ENCODE data around the gene TUBA3C.
"Not testable (repeated sequence)": the region's sequence is repeated elsewhere in the genome, so short reads cannot be mapped to it uniquely, and the experiment has no call there.

The TUBA3C gene

DNA sequence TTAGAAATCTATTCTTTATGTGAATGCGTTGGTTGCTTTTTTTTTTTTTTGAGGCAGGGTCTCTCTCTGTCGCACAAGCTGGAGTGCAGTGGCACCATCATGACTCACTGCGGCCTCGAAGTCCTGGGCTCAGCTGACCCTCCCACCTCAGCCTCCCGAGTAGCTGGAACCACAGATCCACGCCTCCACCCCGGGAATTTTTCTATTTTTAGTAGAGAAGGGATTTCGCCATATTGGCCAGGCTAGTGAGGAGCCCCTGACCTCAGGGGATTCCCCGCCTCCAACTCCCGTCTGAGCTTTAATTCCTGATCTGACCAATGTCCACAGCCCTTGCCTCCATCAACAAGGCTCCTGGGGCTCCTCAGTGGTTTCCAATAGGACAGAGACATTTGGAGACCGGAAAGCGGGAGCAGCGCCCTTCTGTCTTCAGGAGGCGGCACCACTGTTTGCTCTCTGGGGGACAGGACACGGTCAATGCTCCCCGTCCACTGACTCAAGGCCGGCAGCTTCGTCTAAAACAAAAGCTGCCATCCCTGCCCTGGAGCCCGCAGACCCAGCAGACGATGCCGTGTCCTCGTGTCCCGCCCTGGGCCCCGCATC, 503 bp downstream of the TUBA3C start:
- Histone ChIP-seq H3K27me3 (ENCODE audit: insufficient read depth, low read length) (no peaks in the 10 kb centered on the region), H3K27ac (ENCODE audit: low read depth, low read length) (no peak overlapping the region), H3K4me1 (ENCODE audit: insufficient read depth, low read length) (no peaks in the 10 kb centered on the region), H3K9me3 (ENCODE audit: insufficient read depth, low read depth, low read length) (peaks cover 96% of the 10 kb centered on the region), H3K36me3 (ENCODE audit: insufficient read depth, low read length) (no peaks in the 10 kb centered on the region), H3K4me3 (ENCODE audit: low read length) (no peak overlapping the region), H3K9ac (ENCODE audit: low read depth, low read length) (no peak overlapping the region)
- WGBS, result 94% methylated on average over 24 of the region's 24 CpGs

DNA sequence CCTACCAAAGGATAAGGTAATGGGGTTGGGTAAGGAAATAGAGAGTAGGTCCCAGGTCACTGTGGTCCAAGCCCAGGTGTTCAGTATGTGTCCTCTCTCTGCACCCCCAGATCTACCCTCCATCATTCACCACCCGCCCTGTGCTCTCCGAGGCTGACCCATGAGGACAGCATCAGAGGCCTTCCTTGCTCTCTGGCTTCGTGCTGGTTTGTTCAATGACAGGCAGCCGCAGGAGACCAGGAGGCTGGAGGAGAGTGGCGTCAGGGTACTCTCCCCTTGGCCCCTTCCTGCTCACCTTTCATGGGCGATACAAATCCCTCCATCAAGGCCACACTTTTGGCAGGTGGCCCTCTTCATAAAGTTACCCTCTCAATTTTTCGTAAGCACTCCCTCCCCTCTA, 1.7 kb downstream of the TUBA3C start:
- Histone ChIP-seq H3K9me3 (ENCODE audit: insufficient read depth, low read depth, low read length) (peaks cover 95% of the 10 kb centered on the region), H3K27ac (ENCODE audit: low read depth, low read length) (no peak overlapping the region), H3K36me3 (ENCODE audit: insufficient read depth, low read length) (no peaks in the 10 kb centered on the region), H3K9ac (ENCODE audit: low read depth, low read length) (no peak overlapping the region), H3K27me3 (ENCODE audit: insufficient read depth, low read length) (no peaks in the 10 kb centered on the region), H3K4me3 (ENCODE audit: low read length) (no peak overlapping the region), H3K4me1 (ENCODE audit: insufficient read depth, low read length) (no peaks in the 10 kb centered on the region)
- 85% methylated on average over 7 of the region's 7 CpGs for WGBS

DNA sequence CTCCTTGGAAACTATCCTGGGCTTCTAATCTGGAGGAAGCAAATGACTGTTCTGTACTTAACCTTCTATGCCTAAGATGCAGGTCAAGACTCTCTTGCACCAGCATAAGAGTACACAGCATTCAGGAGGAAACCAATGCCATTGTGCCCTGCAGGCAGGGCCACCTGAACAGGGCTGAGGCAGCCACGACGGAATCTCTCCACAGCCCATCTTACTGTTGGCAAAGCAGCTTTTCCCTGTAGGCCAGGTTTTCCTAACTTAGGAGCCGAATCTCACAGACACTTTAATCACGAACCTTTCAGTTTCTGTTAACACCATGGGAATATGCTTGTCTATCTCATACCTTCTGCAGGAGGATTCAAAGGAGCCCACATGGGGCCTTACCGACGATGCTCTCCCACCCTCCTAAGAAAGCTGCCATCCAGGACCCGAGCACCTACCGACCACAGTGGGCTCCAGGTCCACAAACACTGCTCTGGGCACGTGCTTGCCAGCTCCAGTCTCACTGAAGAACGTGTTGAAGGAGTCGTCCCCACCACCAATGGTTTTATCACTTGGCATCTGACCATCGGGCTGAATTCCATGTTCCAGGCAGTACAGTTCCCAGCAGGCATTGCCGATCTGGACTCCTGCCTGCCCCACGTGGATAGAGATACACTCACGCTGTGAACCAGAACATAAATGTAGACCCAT, 2.6 kb downstream of the TUBA3C start:
- Histone ChIP-seq H3K27me3 (ENCODE audit: insufficient read depth, low read length) (no peaks in the 10 kb centered on the region), H3K9me3 (ENCODE audit: insufficient read depth, low read depth, low read length) (peaks cover 94% of the 10 kb centered on the region), H3K4me1 (ENCODE audit: insufficient read depth, low read length) (no peaks in the 10 kb centered on the region), H3K4me3 (ENCODE audit: low read length) (no peak overlapping the region), H3K27ac (ENCODE audit: low read depth, low read length) (no peak overlapping the region), H3K36me3 (ENCODE audit: insufficient read depth, low read length) (no peaks in the 10 kb centered on the region), H3K9ac (ENCODE audit: low read depth, low read length) (no peak overlapping the region)
- 75% methylated on average over 15 of the region's 15 CpGs for WGBS

DNA sequence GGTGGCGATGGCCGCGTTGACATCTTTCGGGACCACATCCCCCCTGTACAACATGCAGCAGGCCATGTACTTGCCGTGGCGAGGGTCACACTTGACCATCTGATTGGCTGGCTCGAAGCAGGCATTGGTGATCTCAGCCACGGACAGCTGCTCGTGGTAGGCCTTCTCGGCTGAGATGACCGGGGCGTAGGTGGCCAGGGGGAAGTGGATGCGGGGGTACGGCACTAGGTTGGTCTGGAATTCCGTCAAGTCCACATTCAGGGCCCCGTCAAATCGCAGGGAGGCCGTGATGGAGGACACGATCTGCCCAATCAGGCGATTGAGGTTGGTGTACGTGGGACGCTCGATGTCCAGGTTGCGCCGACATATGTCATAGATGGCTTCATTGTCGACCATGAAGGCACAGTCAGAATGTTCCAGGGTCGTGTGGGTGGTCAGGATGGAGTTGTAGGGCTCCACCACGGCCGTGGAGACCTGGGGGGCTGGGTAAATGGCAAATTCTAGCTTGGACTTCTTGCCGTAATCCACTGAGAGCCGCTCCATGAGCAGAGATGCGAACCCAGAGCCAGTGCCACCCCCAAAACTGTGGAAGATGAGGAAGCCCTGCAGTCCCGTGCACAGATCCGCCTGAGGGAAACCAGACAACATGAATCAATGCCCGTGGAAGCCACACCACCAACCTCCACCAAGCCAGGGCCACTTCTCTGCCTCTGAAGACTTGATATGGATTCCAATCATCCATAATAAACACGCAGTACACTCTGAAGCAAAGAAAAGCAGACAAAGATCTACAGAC, 4.4 kb downstream of the TUBA3C start:
- H3K4me3 ChIP-seq (ENCODE audit: low read length); H3K27ac ChIP-seq (ENCODE audit: low read depth, low read length); H3K4me1 ChIP-seq (ENCODE audit: insufficient read depth, low read length); H3K9ac ChIP-seq (ENCODE audit: low read depth, low read length); H3K36me3 ChIP-seq (ENCODE audit: insufficient read depth, low read length); H3K27me3 ChIP-seq (ENCODE audit: insufficient read depth, low read length): not testable (repeated sequence)
- WGBS, result 88% methylated on average over 34 of the region's 36 CpGs
- peaks cover 95% of the 10 kb centered on the region for H3K9me3 ChIP-seq (ENCODE audit: insufficient read depth, low read depth, low read length)

DNA sequence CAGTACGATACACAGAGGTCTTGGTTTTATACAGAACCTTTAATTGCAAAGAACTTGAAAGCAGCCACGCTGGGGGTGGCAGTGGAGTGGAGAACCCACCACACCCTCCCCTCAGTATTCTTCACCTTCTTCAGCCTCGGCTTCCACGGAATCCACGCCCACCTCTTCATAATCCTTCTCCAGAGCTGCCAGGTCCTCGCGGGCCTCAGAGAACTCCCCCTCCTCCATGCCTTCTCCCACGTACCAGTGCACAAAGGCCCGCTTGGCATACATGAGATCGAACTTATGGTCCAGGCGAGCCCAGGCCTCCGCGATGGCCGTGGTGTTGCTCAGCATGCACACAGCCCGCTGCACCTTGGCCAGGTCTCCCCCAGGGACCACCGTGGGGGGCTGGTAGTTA, 7.9 kb downstream of the TUBA3C start:
- Histone ChIP-seq H3K9me3 (ENCODE audit: insufficient read depth, low read depth, low read length) (peaks cover 93% of the 10 kb centered on the region), H3K27ac (ENCODE audit: low read depth, low read length) (no peak overlapping the region), H3K4me1 (ENCODE audit: insufficient read depth, low read length) (no peaks in the 10 kb centered on the region), H3K4me3 (ENCODE audit: low read length) (no peak overlapping the region), H3K36me3 (ENCODE audit: insufficient read depth, low read length) (no peaks in the 10 kb centered on the region), H3K27me3 (ENCODE audit: insufficient read depth, low read length) (no peaks in the 10 kb centered on the region), H3K9ac (ENCODE audit: low read depth, low read length) (no peak overlapping the region)
- WGBS, result 82% methylated on average over 16 of the region's 16 CpGs

DNA sequence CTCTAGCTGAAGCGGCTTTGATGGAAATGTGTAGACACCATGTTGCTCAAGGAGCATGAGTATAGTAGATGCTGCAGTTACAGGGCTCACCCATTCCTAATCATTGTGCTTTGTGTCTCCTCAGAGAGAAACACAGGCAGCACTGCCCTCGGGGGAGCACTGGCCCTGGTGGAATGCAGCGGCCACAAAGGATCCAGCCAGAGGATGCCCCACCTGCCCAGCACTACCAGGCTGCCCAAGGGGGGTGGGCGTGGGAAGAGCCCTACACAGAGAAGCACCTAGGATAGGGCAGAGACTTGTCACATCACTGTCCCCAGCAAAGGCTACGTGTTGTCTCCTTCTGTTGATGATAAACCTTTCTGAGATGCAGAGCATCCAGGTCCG, 9.0 kb downstream of the TUBA3C start:
- H3K4me1 ChIP-seq (ENCODE audit: insufficient read depth, low read length), result no peaks in the 10 kb centered on the region
- no peaks in the 10 kb centered on the region for H3K36me3 ChIP-seq (ENCODE audit: insufficient read depth, low read length)
- WGBS, result 69% methylated on average over 6 of the region's 6 CpGs
- no peak overlapping the region for H3K4me3 ChIP-seq (ENCODE audit: low read length)
- peaks cover 91% of the 10 kb centered on the region for H3K9me3 ChIP-seq (ENCODE audit: insufficient read depth, low read depth, low read length)
- H3K27me3 ChIP-seq (ENCODE audit: insufficient read depth, low read length), result no peaks in the 10 kb centered on the region
- no peak overlapping the region for H3K27ac ChIP-seq (ENCODE audit: low read depth, low read length)
- no peak overlapping the region for H3K9ac ChIP-seq (ENCODE audit: low read depth, low read length)

DNA sequence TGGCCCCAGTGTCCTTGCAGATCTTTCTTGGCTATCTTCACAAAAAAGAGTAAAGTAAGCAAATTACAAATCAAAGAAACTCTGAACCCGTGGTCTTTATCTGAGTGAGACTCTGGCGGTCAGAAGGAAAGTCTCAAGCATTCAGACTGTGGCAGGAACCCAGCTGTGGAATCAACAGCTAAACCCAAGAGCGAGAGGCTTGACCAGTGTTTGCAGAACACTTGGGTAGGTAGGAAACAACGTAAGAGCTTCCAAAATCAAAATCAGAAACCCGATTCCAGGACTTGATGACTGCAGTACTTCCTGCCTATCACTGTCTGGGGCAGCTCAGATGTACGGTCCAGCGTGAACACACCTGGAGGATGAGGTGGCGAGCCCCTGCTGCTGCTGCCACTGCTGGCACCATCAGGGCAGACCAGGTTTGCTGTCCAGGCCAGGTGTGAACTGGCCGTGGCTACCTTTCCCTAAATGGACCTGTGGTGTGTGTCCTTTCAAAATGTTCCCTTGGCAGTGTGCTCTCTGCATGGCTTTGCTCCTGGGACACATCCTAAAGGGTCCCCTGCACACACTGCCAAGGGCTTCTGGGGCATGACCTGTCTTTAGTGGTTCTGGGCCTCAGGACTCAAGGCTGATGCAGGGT, 9.5 kb downstream of the TUBA3C start:
- H3K9me3 ChIP-seq (ENCODE audit: insufficient read depth, low read depth, low read length), result peaks cover 92% of the 10 kb centered on the region
- H3K27ac ChIP-seq (ENCODE audit: low read depth, low read length), result no peak overlapping the region
- H3K27me3 ChIP-seq (ENCODE audit: insufficient read depth, low read length), result no peaks in the 10 kb centered on the region
- 69% methylated on average over 9 of the region's 9 CpGs for WGBS
- H3K36me3 ChIP-seq (ENCODE audit: insufficient read depth, low read length), result no peaks in the 10 kb centered on the region
- no peak overlapping the region for H3K4me3 ChIP-seq (ENCODE audit: low read length)
- H3K4me1 ChIP-seq (ENCODE audit: insufficient read depth, low read length), result no peaks in the 10 kb centered on the region
- H3K9ac ChIP-seq (ENCODE audit: low read depth, low read length), result no peak overlapping the region

DNA sequence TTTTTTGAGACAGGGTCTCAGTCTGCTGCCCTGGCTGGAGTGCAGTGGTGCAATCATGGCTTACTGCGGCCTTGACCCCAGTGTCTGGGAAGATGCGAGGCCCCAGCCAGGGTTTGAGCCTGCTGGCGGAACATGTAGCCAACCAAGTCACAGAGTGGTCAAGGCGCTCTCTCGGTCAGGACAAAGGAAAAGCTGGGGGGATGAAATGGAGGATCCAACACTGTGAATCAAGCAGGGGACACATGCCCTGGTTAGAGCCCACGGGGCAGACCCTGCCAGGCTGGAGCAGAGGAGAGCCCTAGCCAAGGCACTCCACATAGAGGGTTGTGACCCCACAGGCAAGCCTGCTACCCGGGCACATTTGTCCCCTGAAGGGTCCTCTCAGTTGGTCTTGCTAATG, 10.1 kb downstream of the TUBA3C start:
- Histone ChIP-seq H3K9me3 (ENCODE audit: insufficient read depth, low read depth, low read length) (peaks cover 92% of the 10 kb centered on the region), H3K4me3 (ENCODE audit: low read length) (no peak overlapping the region), H3K27me3 (ENCODE audit: insufficient read depth, low read length) (no peaks in the 10 kb centered on the region), H3K27ac (ENCODE audit: low read depth, low read length) (no peak overlapping the region), H3K36me3 (ENCODE audit: insufficient read depth, low read length) (no peaks in the 10 kb centered on the region), H3K9ac (ENCODE audit: low read depth, low read length) (no peak overlapping the region), H3K4me1 (ENCODE audit: insufficient read depth, low read length) (no peaks in the 10 kb centered on the region)
- WGBS, result 83% methylated on average over 7 of the region's 7 CpGs

DNA sequence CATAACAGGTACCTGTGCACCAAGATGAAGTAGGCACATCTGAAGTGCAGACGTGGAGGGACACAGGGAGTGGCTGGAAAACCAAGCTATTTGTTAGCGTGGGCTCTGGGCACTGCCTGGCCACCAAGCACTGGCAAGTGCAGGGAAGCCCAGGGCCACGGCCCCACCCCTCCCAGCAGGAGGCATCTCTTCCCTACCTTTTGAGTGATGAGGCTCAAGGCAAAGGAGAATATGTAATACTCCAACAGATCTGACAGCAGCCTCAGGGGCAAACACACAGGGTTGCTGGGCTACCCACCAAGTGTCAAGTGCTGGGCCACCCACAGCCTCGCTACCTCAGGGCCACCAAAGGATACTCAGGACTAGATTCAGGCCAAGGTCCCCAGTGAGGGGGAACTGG, 11.6 kb downstream of the TUBA3C start:
- H3K27ac ChIP-seq (ENCODE audit: low read depth, low read length), result no peak overlapping the region
- no peaks in the 10 kb centered on the region for H3K27me3 ChIP-seq (ENCODE audit: insufficient read depth, low read length)
- H3K4me3 ChIP-seq (ENCODE audit: low read length), result no peak overlapping the region
- no peaks in the 10 kb centered on the region for H3K4me1 ChIP-seq (ENCODE audit: insufficient read depth, low read length)
- H3K9me3 ChIP-seq (ENCODE audit: insufficient read depth, low read depth, low read length), result peaks cover 89% of the 10 kb centered on the region
- 68% methylated on average over 4 of the region's 4 CpGs for WGBS
- H3K36me3 ChIP-seq (ENCODE audit: insufficient read depth, low read length), result no peaks in the 10 kb centered on the region
- no peak overlapping the region for H3K9ac ChIP-seq (ENCODE audit: low read depth, low read length)

DNA sequence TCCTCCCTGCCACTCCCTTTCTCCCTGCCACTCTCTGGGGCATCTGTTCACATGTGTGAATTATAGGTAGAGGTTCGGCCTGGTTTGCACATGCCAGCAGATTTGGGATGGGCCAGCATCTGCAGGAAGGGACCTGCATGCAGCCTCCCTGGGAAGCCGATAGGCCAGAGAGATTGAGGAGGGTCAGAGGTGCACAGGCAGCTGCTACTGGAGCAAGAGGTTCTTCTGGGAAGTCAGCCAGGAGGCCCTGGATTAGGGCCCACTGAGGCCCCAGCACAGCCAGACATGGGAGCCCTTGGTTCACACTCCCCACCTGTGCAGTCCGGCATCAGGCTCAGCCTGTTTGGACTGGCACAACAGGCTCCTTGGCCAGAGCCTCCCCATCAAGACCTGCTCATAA, 12.1 kb downstream of the TUBA3C start:
- 90% methylated on average over 3 of the region's 3 CpGs for WGBS

DNA sequence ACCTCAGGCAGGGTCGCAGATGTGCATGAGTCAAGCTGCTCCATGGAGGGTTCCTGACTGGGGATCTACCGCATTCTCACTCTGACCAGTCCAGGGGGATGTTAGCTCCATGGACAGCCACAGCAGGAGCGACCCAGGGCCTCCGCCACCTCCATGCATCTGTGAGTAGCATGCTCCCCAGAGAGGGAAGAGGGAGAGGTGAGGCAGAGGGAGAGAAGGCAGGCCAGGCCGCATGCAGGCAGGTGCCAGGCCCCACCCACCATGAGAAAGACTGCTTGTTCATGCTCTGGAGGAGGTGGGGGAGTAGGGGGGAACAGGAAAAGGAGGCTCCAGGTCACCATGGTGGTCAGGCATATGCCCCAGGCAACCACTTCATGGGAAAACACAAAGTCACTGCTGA, 20.3 kb downstream of the TUBA3C start:
- Histone ChIP-seq H3K9ac (ENCODE audit: low read depth, low read length) (no peak overlapping the region), H3K9me3 (ENCODE audit: insufficient read depth, low read depth, low read length) (peaks cover 93% of the 10 kb centered on the region), H3K27ac (ENCODE audit: low read depth, low read length) (no peak overlapping the region), H3K4me3 (ENCODE audit: low read length) (no peak overlapping the region), H3K4me1 (ENCODE audit: insufficient read depth, low read length) (no peaks in the 10 kb centered on the region), H3K36me3 (ENCODE audit: insufficient read depth, low read length) (no peaks in the 10 kb centered on the region), H3K27me3 (ENCODE audit: insufficient read depth, low read length) (no peaks in the 10 kb centered on the region)
- WGBS, result 79% methylated on average over 5 of the region's 5 CpGs

More for the DNA sequence above, 12.1 kb downstream of the TUBA3C start:
- peaks cover 91% of the 10 kb centered on the region for H3K9me3 ChIP-seq (ENCODE audit: insufficient read depth, low read depth, low read length)
- no peak overlapping the region for H3K4me3 ChIP-seq (ENCODE audit: low read length)
- no peak overlapping the region for H3K27ac ChIP-seq (ENCODE audit: low read depth, low read length)
- no peaks in the 10 kb centered on the region for H3K36me3 ChIP-seq (ENCODE audit: insufficient read depth, low read length)
- H3K27me3 ChIP-seq (ENCODE audit: insufficient read depth, low read length), result no peaks in the 10 kb centered on the region
- H3K9ac ChIP-seq (ENCODE audit: low read depth, low read length), result no peak overlapping the region
- no peaks in the 10 kb centered on the region for H3K4me1 ChIP-seq (ENCODE audit: insufficient read depth, low read length)
